Gastrocnemius medialis (tissue), 4 donors: ENCODE results near the gene SERBP1. TPM values are rescaled to one million over a fixed set of nuclear protein-coding genes. Genes with fewer than 3 reads are reported as not detected.
"Not testable (repeated sequence)": the region's sequence is repeated elsewhere in the genome, so short reads cannot be mapped to it uniquely, and the experiment has no call there.

ENCODE experiments used
- ATAC-seq, 2 donors: fragments of 150-250 bp; one replicate each; pipeline ENCODE4 v1.9.1; 2016
- DNase-seq, 2 donors: peaks; one replicate each; pipeline ENCODE4 v3.0.0-alpha.2; 2019
- H3K27ac ChIP-seq, 4 donors: fragments of 200-600 bp; sonication (generic); 1 replicate in 1 of 4; 2 replicates in 3 of 4; pipeline ENCODE4 v1.5.1; 2016 to 2018; ENCODE audit warnings: mild to moderate bottlenecking in 2 of 4, moderate library complexity in 1 of 4
- H3K27me3 ChIP-seq, 3 donors: fragments of 200-600 bp; sonication (generic) in 2 of 3; 1 replicate in 1 of 3; 2 replicates in 2 of 3; pipeline versions ENCODE4 v1.5.1 to v1.6.0; 2016 to 2019; ENCODE audit warnings: mild to moderate bottlenecking in 1 of 3, moderate library complexity in 1 of 3
- H3K36me3 ChIP-seq, 2 donors: fragments of 200-600 bp; sonication (generic) in 1 of 2; one replicate each; pipeline ENCODE4 v1.5.1; 2017 to 2018
- H3K4me1 ChIP-seq, 2 donors: fragments of 200-600 bp; sonication (generic) in 1 of 2; one replicate each; pipeline ENCODE4 v1.5.1; 2016 to 2017; ENCODE audit warnings: mild to moderate bottlenecking in 2 of 2
- H3K4me3 ChIP-seq, 4 donors: fragments of 200-600 bp; sonication (generic) in 3 of 4; 1 replicate in 1 of 4; 2 replicates in 3 of 4; pipeline ENCODE4 v1.5.1; 2016 to 2019; ENCODE audit warnings: mild to moderate bottlenecking in 2 of 4
- H3K9me3 ChIP-seq, 3 donors: fragments of 200-600 bp; sonication (generic) in 2 of 3; 1 replicate in 1 of 3; 2 replicates in 2 of 3; pipeline ENCODE4 v1.5.1; 2016 to 2019
- POLR2A ChIP-seq, 2 donors: fragments of 450-650 bp; IDR thresholded peaks; one replicate each; pipeline ENCODE4 v1.6.1; 2017; ENCODE audit warnings: antibody characterized with exemption in 2 of 2, mild to moderate bottlenecking in 2 of 2, moderate library complexity in 2 of 2
- in situ Hi-C, 4 donors: fragments of 200-750 bp; cut with MboI; loops; one replicate each; pipeline versions ENCODE4 v1.15.0 to v1.8.0; 2017; ENCODE audit warnings: low sequenced_read_pairs in 4 of 4
- intact Hi-C: fragments of 100-400 bp; cut with DNase I; formaldehyde crosslinking; loops from one replicate; pipeline ENCODE4 v1.15.1; 2023; ENCODE audit warnings: low total_unique reads
- total RNA-seq, 4 donors: library from RNA; depleted of rRNA; stranded (reverse); fragments of >200 nt; gene quantifications; one replicate each; pipeline versions ENCODE4 v1.1.0 to v1.2.3, GENCODE V29; 2016
- TF ChIP-seq, protein P1 (sequence below), 5 experiments: fragments of 450-650 bp in 3 of 5; fragments of 200-600 bp in 2 of 5; sonication (generic) in 2 of 5; IDR thresholded peaks in 4 of 5; conservative IDR thresholded peaks in 1 of 5; 1 replicate in 4 of 5; 2 replicates in 1 of 5; pipeline ENCODE4 v1.5.1; 2016 to 2019; ENCODE audit warnings: antibody characterized with exemption in 5 of 5, mild to moderate bottlenecking in 3 of 5, moderate library complexity in 3 of 5

Gene SERBP1
- total RNA-seq, 4 donors from 2014 or later: 249 to 353 (median 311) TPM

DNA sequence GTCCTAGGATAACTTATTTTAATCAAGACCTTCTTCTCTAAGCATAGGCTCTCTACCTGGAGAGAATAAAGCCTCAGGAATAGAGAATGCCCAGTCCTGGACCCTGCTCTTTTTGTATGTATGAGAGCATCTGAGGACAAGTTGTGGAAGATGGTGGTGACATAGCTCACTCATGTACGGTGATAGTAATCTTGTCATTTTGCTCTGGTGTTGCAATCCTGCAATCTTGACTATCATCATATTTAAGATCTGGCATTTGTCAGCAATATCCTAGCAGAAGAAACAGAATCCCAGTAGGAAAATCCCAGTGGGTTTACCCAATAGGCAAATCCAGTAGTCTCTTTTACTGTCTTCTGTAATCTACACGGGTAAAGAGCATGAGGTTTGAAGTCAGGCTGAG, 21.6 kb upstream of the SERBP1 start:
- TF ChIP-seq POLR2A (IDR thresholded peaks at IDR 0.05): no peak
- TF ChIP-seq, protein P1, sequence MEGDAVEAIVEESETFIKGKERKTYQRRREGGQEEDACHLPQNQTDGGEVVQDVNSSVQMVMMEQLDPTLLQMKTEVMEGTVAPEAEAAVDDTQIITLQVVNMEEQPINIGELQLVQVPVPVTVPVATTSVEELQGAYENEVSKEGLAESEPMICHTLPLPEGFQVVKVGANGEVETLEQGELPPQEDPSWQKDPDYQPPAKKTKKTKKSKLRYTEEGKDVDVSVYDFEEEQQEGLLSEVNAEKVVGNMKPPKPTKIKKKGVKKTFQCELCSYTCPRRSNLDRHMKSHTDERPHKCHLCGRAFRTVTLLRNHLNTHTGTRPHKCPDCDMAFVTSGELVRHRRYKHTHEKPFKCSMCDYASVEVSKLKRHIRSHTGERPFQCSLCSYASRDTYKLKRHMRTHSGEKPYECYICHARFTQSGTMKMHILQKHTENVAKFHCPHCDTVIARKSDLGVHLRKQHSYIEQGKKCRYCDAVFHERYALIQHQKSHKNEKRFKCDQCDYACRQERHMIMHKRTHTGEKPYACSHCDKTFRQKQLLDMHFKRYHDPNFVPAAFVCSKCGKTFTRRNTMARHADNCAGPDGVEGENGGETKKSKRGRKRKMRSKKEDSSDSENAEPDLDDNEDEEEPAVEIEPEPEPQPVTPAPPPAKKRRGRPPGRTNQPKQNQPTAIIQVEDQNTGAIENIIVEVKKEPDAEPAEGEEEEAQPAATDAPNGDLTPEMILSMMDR (IDR thresholded peaks at IDR 0.05 in 4 of 5, conservative IDR thresholded peaks at IDR 0.05 in 1 of 5): no peak
- in situ Hi-C loops (no loop called here), intact Hi-C loops (no loop called here)
- ATAC-seq (no peak), DNase-seq (no peak)
- no peak overlapping the region for H3K27ac ChIP-seq
- H3K27me3 ChIP-seq: no peaks in the 10 kb centered on the region
- peaks cover 5 to 6% of the 10 kb centered on the region in 2 donors for H3K4me1 ChIP-seq
- no peak overlapping the region for H3K4me3 ChIP-seq
- H3K36me3 ChIP-seq: no peaks in the 10 kb centered on the region
- H3K9me3 ChIP-seq: no peaks in the 10 kb centered on the region

DNA sequence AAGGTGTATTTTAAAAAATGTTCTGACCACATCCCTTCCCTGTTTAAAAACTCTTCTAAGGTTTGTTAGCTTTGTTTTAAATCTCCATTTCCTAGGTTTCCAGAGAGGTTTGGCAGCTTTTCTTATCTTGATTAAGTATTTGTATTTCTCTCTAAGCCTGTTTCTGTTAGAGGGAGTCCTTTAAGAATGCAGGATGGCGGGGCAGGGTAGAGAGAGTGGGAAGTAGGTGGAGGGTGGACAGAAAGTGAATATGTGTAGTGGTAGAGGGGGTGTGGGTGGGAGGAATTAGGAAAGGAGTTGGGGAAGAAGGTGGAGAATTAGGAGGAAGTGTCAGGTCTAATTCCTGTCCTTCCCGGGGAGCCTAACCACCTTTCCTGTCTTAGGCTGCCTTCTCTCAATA, 21.2 kb upstream of the SERBP1 start:
- TF ChIP-seq POLR2A (IDR thresholded peaks at IDR 0.05): no peak
- TF ChIP-seq, protein P1 (IDR thresholded peaks at IDR 0.05 in 4 of 5, conservative IDR thresholded peaks at IDR 0.05 in 1 of 5): no peak
- DNase-seq (no peak), ATAC-seq (no peak)
- Histone ChIP-seq H3K36me3 (no peaks in the 10 kb centered on the region), H3K4me1 (peaks cover 5 to 8% of the 10 kb centered on the region in 2 donors), H3K27me3 (no peaks in the 10 kb centered on the region), H3K9me3 (no peaks in the 10 kb centered on the region), H3K27ac (no peak overlapping the region), H3K4me3 (no peak overlapping the region)
- intact Hi-C loops (no loop called here), in situ Hi-C loops (no loop called here)

DNA sequence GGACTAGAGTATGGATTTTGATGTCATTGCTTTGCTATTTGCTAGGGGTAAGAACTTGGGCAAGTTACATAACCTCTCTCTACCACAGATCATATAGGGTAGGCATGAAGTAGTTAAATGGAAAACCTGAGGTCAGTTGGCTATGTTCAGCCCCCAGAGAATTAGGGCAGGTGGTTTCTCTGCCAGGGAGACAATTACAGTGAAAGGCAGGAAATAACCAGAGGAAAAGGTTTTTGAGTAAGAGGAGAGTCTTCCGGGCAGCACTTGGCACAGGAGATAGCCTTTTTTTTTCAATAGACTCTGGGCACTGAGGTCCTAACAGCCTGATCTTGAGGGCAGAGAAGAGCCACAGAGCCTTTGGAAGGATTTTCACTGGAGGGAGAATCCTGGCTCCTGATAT, 16.7 kb upstream of the SERBP1 start:
- intact Hi-C loops (no loop called here), in situ Hi-C loops (no loop called here)
- H3K4me3 ChIP-seq: no peak overlapping the region
- no peaks in the 10 kb centered on the region for H3K36me3 ChIP-seq
- DNase-seq: no peak
- TF ChIP-seq, protein P1 (IDR thresholded peaks at IDR 0.05 in 4 of 5, conservative IDR thresholded peaks at IDR 0.05 in 1 of 5): no peak
- TF ChIP-seq POLR2A (IDR thresholded peaks at IDR 0.05): no peak
- peak overlapping the region in 1 of 4 donors; percentile 10 for H3K27ac ChIP-seq
- H3K9me3 ChIP-seq: no peaks in the 10 kb centered on the region
- H3K27me3 ChIP-seq: no peaks in the 10 kb centered on the region
- peak; percentile 33 to 36 for ATAC-seq
- peaks cover 5 to 10% of the 10 kb centered on the region in 2 donors for H3K4me1 ChIP-seq

DNA sequence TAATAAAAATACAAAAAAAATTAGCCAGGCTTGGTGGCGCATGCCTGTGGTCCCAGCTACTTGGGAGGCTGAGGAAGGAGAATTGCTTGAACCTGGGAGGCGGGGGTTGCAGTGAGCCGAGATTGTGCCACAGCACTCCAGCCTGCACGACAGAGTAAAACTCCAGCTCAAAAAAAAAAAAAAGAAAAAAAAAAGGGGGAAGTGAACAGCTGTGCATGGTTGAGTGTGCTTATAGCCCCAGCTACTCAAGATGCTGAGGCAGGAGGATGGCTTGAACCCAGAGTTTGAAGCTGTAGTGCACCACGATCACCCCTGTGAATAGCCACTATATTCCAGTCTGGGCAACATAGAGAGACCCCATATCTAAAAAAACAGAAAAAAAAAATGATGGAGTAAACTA, 15.8 kb upstream of the SERBP1 start:
- H3K4me1 ChIP-seq: peaks cover 11 to 17% of the 10 kb centered on the region in 2 donors
- H3K27me3 ChIP-seq, in situ Hi-C loops, ATAC-seq, DNase-seq, H3K9me3 ChIP-seq, H3K4me3 ChIP-seq, intact Hi-C loops, H3K36me3 ChIP-seq, H3K27ac ChIP-seq: not testable (repeated sequence)

DNA sequence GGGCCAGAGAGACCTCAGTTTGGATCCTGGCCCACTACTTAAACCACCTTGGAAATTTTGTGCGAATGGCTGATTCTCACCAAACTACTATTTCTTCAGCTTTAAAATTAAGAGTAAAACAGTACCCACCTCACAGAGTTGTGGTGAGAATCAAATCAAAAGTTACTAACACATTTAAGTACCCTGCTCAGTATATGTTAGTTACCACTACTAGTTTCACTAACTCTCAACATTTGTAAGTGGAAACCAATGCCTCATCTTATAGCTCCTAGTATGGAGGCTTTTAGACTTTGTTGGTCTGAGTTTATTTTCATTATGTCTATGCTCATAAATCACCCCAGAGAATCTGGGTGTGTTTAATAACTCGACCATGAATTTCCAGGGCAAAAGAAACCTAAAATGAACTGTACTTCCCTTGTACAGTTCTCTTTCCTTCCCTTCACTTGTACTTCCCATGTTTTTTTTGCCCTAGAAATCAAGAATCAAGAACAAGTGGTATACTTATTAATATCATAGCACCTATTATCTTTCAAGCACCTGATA, 11.6 kb upstream of the SERBP1 start:
- H3K27ac ChIP-seq: peak overlapping the region in 1 of 4 donors; percentile 16
- TF ChIP-seq POLR2A (IDR thresholded peaks at IDR 0.05): no peak
- TF ChIP-seq, protein P1 (IDR thresholded peaks at IDR 0.05 in 4 of 5, conservative IDR thresholded peaks at IDR 0.05 in 1 of 5): no peak
- no peaks in the 10 kb centered on the region for H3K36me3 ChIP-seq
- H3K4me3 ChIP-seq: no peak overlapping the region
- H3K27me3 ChIP-seq: no peaks in the 10 kb centered on the region
- DNase-seq (no peak), ATAC-seq (no peak)
- no peaks in the 10 kb centered on the region for H3K9me3 ChIP-seq
- intact Hi-C loops (no loop called here), in situ Hi-C loops (no loop called here)
- peaks cover 25 to 30% of the 10 kb centered on the region in 2 donors for H3K4me1 ChIP-seq
